Stomach (tissue), 4 donors: Measurements from ENCODE around the gene IGLON5.

ENCODE experiments used
- CTCF ChIP-seq, 7 experiments: fragments of 450-650 bp in 4 of 7; fragments of 200-600 bp in 3 of 7; sonication (generic) in 3 of 7; IDR thresholded peaks; one replicate each; pipeline ENCODE4 v1.5.1; 2016 to 2019; ENCODE audit warnings: antibody characterized with exemption in 7 of 7, control low read depth in 2 of 7, mild to moderate bottlenecking in 1 of 7
- EP300 ChIP-seq: sonication (generic); formaldehyde crosslinking; IDR thresholded peaks from one replicate; pipeline ENCODE4 v1.6.1; 2017; ENCODE audit warnings: antibody characterized with exemption

- TF ChIP-seq CTCF (IDR thresholded peaks at IDR 0.05) (no peak), EP300 (no peak)
Measured at GRCh38 chr19:51318687-51319648, 7.5 kb downstream of the IGLON5 start.
